Body of pancreas (tissue), 4 donors: Measurements from ENCODE around the gene ATP6V1A.

Experiments
- CTCF ChIP-seq, 7 experiments: fragments of 450-650 bp in 4 of 7; fragments of 200-600 bp in 3 of 7; sonication (generic) in 3 of 7; IDR thresholded peaks; one replicate each; pipeline ENCODE4 v1.5.1; 2016 to 2019; ENCODE audit warnings: antibody characterized with exemption in 7 of 7
- POLR2A ChIP-seq, 3 donors: fragments of 450-650 bp; IDR thresholded peaks; one replicate each; pipeline ENCODE4 v1.6.1; 2016; ENCODE audit warnings: antibody characterized with exemption in 3 of 3, mild to moderate bottlenecking in 2 of 3

- TF ChIP-seq POLR2A (IDR thresholded peaks at IDR 0.05) (no peak), CTCF (IDR thresholded peaks at IDR 0.05) (no peak)
Observed at GRCh38 chr3:113719758-113720157, 27.1 kb upstream of the ATP6V1A start.
